Small intestine (tissue), 7 donors: Measurements from ENCODE around the gene IQCN. TPM values are rescaled to one million over a fixed set of nuclear protein-coding genes. Genes with fewer than 3 reads are reported as not detected.

Source experiments
- DNase-seq, 2 donors: peaks; one replicate each; pipeline versions ENCODE4 v3.0.0 to v3.0.0-alpha.2; 2013
- FAIRE-seq: peaks from 2 replicates; lab custom pipeline; 2012; peaks lifted over from hg19 to GRCh38; lab: Jason Lieb, UNC
- H3K27ac ChIP-seq, 3 donors: one replicate each; pipeline ENCODE4 v1.5.1; 2013; ENCODE audit warnings: low read length in 2 of 3, mild to moderate bottlenecking in 2 of 3, control low read depth in 1 of 3, inconsistent platforms in 1 of 3, low read depth in 1 of 3, moderate library complexity in 1 of 3
- H3K27me3 ChIP-seq, 3 donors: one replicate each; pipeline ENCODE4 v1.6.1; 2013; ENCODE audit warnings: low read length in 3 of 3, inconsistent platforms in 1 of 3; ENCODE audit not compliant: control insufficient read depth in 3 of 3, insufficient read depth in 3 of 3
- H3K36me3 ChIP-seq, 3 donors: one replicate each; pipeline ENCODE4 v1.6.1; 2013; ENCODE audit warnings: low read length in 3 of 3, inconsistent platforms in 1 of 3, low read depth in 1 of 3, mild to moderate bottlenecking in 1 of 3, moderate library complexity in 1 of 3; ENCODE audit not compliant: control insufficient read depth in 3 of 3, insufficient read depth in 2 of 3
- H3K4me1 ChIP-seq, 3 donors: one replicate each; pipeline ENCODE4 v1.6.1; 2013; ENCODE audit warnings: low read length in 2 of 3, inconsistent platforms in 1 of 3, low read depth in 1 of 3, mild to moderate bottlenecking in 1 of 3, moderate library complexity in 1 of 3; ENCODE audit not compliant: control insufficient read depth in 3 of 3, insufficient read depth in 2 of 3
- H3K4me3 ChIP-seq, 3 donors: one replicate each; pipeline ENCODE4 v1.5.1; 2013; ENCODE audit warnings: low read length in 3 of 3, control low read depth in 1 of 3, inconsistent platforms in 1 of 3, low read depth in 1 of 3, mild to moderate bottlenecking in 1 of 3, moderate library complexity in 1 of 3
- H3K9me3 ChIP-seq, 2 donors: one replicate each; pipeline ENCODE4 v1.6.1; 2013; ENCODE audit warnings: low read depth in 1 of 2, low read length in 1 of 2; ENCODE audit not compliant: control insufficient read depth in 2 of 2, insufficient read depth in 1 of 2
- WGBS, 3 donors: extraction: QIAGEN DNeasy Blood & Tissue Kit; methylation state at CpG; one replicate each; pipeline ENCODE4 v1.1.7; 2013; 5-methylcytosine and 5-hydroxymethylcytosine counted together
- polyA plus RNA-seq, 4 donors: library from polyadenylated mRNA; stranded (reverse) in 3 of 4; unstranded in 1 of 4; fragments of 200-250 nt in 3 of 4; fragments of 120-200 nt in 1 of 4; gene quantifications; one replicate each; pipeline versions ENCODE4 v1.2.1 to v1.2.3, GENCODE V29; 2013
- donor health status: healthy with polysubstance abuse.
- donor health status: control.
- donor health status: control.
- donor health status: Bipolar disorder and iron deficiency.
- donor health status: healthy.

The IQCN gene
- polyA plus RNA-seq, 4 donors = 1.5 to 15.2 (median 4.9) TPM

- H3K27me3 ChIP-seq = no peaks in the 10 kb centered on the region
- WGBS, 3 donors = 90 to 92% (median 91%) methylated on average over 24 to 33 of the region's 33 CpGs
- peaks cover 2 to 94% (median 4%) of the 10 kb centered on the region in 3 donors for H3K36me3 ChIP-seq
- no peak for DNase-seq
- H3K4me1 ChIP-seq = peaks cover 4 to 48% (median 9%) of the 10 kb centered on the region in 3 donors
- H3K27ac ChIP-seq = peak overlapping the region; percentile 84 to 94 (median 89)
- no peaks in the 10 kb centered on the region for H3K9me3 ChIP-seq
- no peak for FAIRE-seq
- H3K4me3 ChIP-seq = no peak overlapping the region
These were observed 35.3 kb upstream of the IQCN start for GRCh38 chr19:18309525-18310064.

GRCh38 chr19:18308948-18309325, 34.7 kb upstream of the IQCN start:
- peaks cover 6 to 54% (median 9%) of the 10 kb centered on the region in 3 donors for H3K4me1 ChIP-seq
- FAIRE-seq = no peak

GRCh38 chr19:18308051-18308947, 34.0 kb upstream of the IQCN start:
- no peak for FAIRE-seq
- Histone ChIP-seq H3K9me3 (no peaks in the 10 kb centered on the region), H3K27me3 (no peaks in the 10 kb centered on the region), H3K4me1 (peaks cover 7 to 61% (median 12%) of the 10 kb centered on the region in 3 donors), H3K4me3 (no peak overlapping the region), H3K36me3 (peaks cover 2 to 81% (median 4%) of the 10 kb centered on the region in 3 donors), H3K27ac (peak overlapping the region in 1 of 3 donors; percentile 44)
- no peak for DNase-seq
- WGBS, 3 donors = 83 to 89% (median 88%) methylated on average over 18 to 20 of the region's 20 CpGs

More at GRCh38 chr19:18308948-18309325, 34.7 kb upstream of the IQCN start:
- H3K36me3 ChIP-seq = peaks cover 2 to 87% (median 4%) of the 10 kb centered on the region in 3 donors
- H3K9me3 ChIP-seq = no peaks in the 10 kb centered on the region
- H3K4me3 ChIP-seq = no peak overlapping the region
- peak overlapping the region in 2 of 3 donors; percentile 89 to 94 for H3K27ac ChIP-seq
- no peaks in the 10 kb centered on the region for H3K27me3 ChIP-seq
- WGBS, 3 donors = 83 to 88% (median 88%) methylated on average over 7 of the region's 7 CpGs
- no peak for DNase-seq

- Histone ChIP-seq H3K27me3 (no peaks in the 10 kb centered on the region), H3K4me3 (no peak overlapping the region), H3K4me1 (peaks cover 7 to 63% (median 12%) of the 10 kb centered on the region in 3 donors), H3K36me3 (peaks cover 2 to 71% (median 4%) of the 10 kb centered on the region in 3 donors), H3K27ac (peak overlapping the region; percentile 44 to 63 (median 50)), H3K9me3 (no peaks in the 10 kb centered on the region)
- FAIRE-seq (no peak), DNase-seq (no peak)
- 71 to 90% (median 90%) methylated on average over 19 of the region's 19 CpGs for WGBS, 3 donors
These were observed 33.0 kb upstream of the IQCN start for GRCh38 chr19:18307271-18307681.

- DNase-seq (no peak), FAIRE-seq (no peak)
- Histone ChIP-seq H3K27me3 (no peaks in the 10 kb centered on the region), H3K4me1 (peaks cover 7 to 59% (median 12%) of the 10 kb centered on the region in 3 donors), H3K9me3 (no peaks in the 10 kb centered on the region), H3K36me3 (peaks cover 2 to 67% (median 4%) of the 10 kb centered on the region in 3 donors), H3K4me3 (no peak overlapping the region), H3K27ac (peak overlapping the region in 2 of 3 donors; percentile 44 to 63)
- 51 to 78% (median 75%) methylated on average over 14 of the region's 14 CpGs for WGBS, 3 donors
These were observed 32.6 kb upstream of the IQCN start for GRCh38 chr19:18306888-18307260.

- H3K4me1 ChIP-seq = peaks cover 7 to 53% (median 12%) of the 10 kb centered on the region in 3 donors
- peaks cover 2 to 61% (median 4%) of the 10 kb centered on the region in 3 donors for H3K36me3 ChIP-seq
- no peaks in the 10 kb centered on the region for H3K9me3 ChIP-seq
- WGBS, 3 donors = 75 to 82% (median 82%) methylated on average over 26 of the region's 26 CpGs
- H3K4me3 ChIP-seq = no peak overlapping the region
- FAIRE-seq = no peak
- no peaks in the 10 kb centered on the region for H3K27me3 ChIP-seq
- no peak for DNase-seq
- H3K27ac ChIP-seq = peak overlapping the region in 2 of 3 donors; percentile 63 to 97
These were observed 32.1 kb upstream of the IQCN start for GRCh38 chr19:18306209-18306887.

GRCh38 chr19:18304458-18305310, 30.4 kb upstream of the IQCN start:
- DNase-seq (peak; percentile 78 to 91), FAIRE-seq (no peak)
- peak overlapping the region; percentile 24 to 45 (median 31) for H3K4me3 ChIP-seq
- WGBS, 3 donors = 1 to 9% (median 3%) methylated on average over 29 of the region's 29 CpGs
- H3K9me3 ChIP-seq = no peaks in the 10 kb centered on the region
- peaks cover 2 to 46% (median 4%) of the 10 kb centered on the region in 3 donors for H3K36me3 ChIP-seq
- H3K27ac ChIP-seq = peak overlapping the region; percentile 79 to 100 (median 97)
- H3K27me3 ChIP-seq = no peaks in the 10 kb centered on the region
- peaks cover 3 to 41% (median 12%) of the 10 kb centered on the region in 3 donors for H3K4me1 ChIP-seq
